Loucy (cell line): ENCODE results near the gene ABCF2.

Experiments used
- CTCF ChIP-seq: fragments of 200-600 bp; sonication (generic); conservative IDR thresholded peaks from 2 replicates; pipeline ENCODE4 v1.5.1; 2014; ENCODE audit warnings: mild to moderate bottlenecking, antibody characterized with exemption, low read length
- EZH2phosphoT487 ChIP-seq: fragments of 200-600 bp; IDR thresholded peaks from 2 replicates; pipeline ENCODE4 v1.6.1; 2018; ENCODE audit warnings: antibody characterized with exemption, mild to moderate bottlenecking, moderate library complexity, borderline replicate concordance

DNA sequence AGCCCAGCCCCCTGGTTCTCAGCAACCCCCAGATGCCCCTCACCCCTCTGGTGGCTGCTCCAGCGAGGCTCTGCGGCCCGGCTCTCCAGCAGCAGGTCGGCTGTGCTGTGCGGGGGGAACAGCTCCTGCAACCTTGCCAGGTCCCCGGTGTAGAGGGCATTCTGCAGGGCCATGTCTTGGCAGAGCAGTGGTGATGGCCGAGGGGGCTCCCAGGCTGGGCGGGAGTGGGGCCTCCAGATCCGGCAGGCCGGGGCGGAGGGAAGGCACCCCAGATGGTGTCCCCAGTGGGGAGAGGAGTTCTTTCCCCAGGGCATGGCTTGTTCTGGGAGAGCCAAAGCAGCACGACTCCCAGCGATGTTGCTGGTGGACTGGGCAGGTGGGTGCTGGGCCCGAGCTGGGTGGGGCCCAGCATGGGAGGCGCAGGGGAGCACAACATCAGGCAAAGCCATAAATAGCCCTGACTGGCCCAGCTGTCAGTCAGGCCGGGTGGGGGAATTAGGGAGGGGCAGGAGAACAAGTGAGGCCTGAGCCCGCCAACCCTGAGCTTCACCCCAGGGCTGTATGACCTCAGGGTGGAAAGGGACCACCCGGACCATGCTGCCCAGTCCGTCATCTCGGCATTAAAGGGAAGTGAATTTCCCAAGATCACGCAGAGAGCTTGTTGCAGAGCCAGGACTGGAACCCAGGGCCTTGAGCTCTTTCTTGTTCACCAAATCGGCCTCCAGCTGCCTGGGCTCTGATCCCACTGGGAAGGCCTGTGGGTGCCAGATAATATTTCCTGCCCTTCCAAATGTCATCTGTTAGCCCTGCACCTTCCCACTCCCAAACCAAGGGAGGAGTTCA is 39.4 kb downstream of the ABCF2 start:
- TF ChIP-seq CTCF (no peak), EZH2phosphoT487 (no peak)
